Sigmoid colon (tissue), 7 donors: Measurements from ENCODE around the gene SCAP. TPM values are rescaled to one million over a fixed set of nuclear protein-coding genes. Genes with fewer than 3 reads are reported as not detected.

Experiments used
- DNase-seq: peaks from one replicate; pipeline ENCODE4 v3.0.0-alpha.2; 2019
- H3K27ac ChIP-seq, 4 donors: fragments of 200-600 bp; sonication (generic); one replicate each; pipeline ENCODE4 v1.5.1; 2016 to 2019; ENCODE audit warnings: mild to moderate bottlenecking in 1 of 4
- H3K27me3 ChIP-seq, 3 donors: fragments of 200-600 bp; sonication (generic); one replicate each; pipeline ENCODE4 v1.5.1; 2019; ENCODE audit warnings: mild to moderate bottlenecking in 1 of 3
- H3K36me3 ChIP-seq, 4 donors: fragments of 200-600 bp; sonication (generic); one replicate each; pipeline ENCODE4 v1.5.1; 2016 to 2019
- H3K4me1 ChIP-seq, 4 donors: fragments of 200-600 bp; sonication (generic); one replicate each; pipeline ENCODE4 v1.5.1; 2017 to 2019
- H3K4me3 ChIP-seq, 4 donors: fragments of 200-600 bp; sonication (generic); one replicate each; pipeline ENCODE4 v1.5.1; 2017 to 2019; ENCODE audit warnings: mild to moderate bottlenecking in 2 of 4, moderate library complexity in 1 of 4
- H3K9me3 ChIP-seq, 4 donors: fragments of 200-600 bp in 3 of 4; sonication (generic) in 3 of 4; one replicate each; pipeline versions ENCODE4 v1.5.1 to v1.6.1; 2013 to 2019
- EP300 ChIP-seq, 4 donors: sonication (generic); formaldehyde crosslinking; IDR thresholded peaks; one replicate each; pipeline ENCODE4 v1.6.1; 2017; ENCODE audit warnings: antibody characterized with exemption in 4 of 4
- POLR2A ChIP-seq, 2 donors: fragments of 450-650 bp; IDR thresholded peaks; one replicate each; pipeline ENCODE4 v1.6.1; 2016; ENCODE audit warnings: antibody characterized with exemption in 2 of 2, mild to moderate bottlenecking in 2 of 2, moderate library complexity in 2 of 2
- POLR2AphosphoS5 ChIP-seq, 4 donors: sonication (generic); formaldehyde crosslinking; IDR thresholded peaks; one replicate each; pipeline ENCODE4 v1.6.1; 2017; ENCODE audit warnings: antibody characterized with exemption in 4 of 4
- WGBS, 2 donors: extraction: QIAGEN DNeasy Blood & Tissue Kit; methylation state at CpG; one replicate each; pipeline ENCODE4 v1.1.7; 2013; 5-methylcytosine and 5-hydroxymethylcytosine counted together
- intact Hi-C: fragments of 100-400 bp; cut with DNase I; formaldehyde crosslinking; loops from one replicate; pipeline ENCODE4 v1.15.1; 2023
- polyA plus RNA-seq, 3 donors: library from polyadenylated mRNA; stranded (reverse); fragments of 200-250 nt; gene quantifications; one replicate each; pipeline ENCODE4 v1.2.3, GENCODE V29; 2013
- total RNA-seq, 4 donors: library from RNA; depleted of rRNA; stranded (reverse); fragments of >200 nt; gene quantifications; one replicate each; pipeline ENCODE4 v1.1.0, GENCODE V29; 2016
- TF ChIP-seq, protein P1 (sequence below), 4 experiments: fragments of 450-650 bp in 3 of 4; fragments of 200-600 bp in 1 of 4; IDR thresholded peaks; one replicate each; pipeline ENCODE4 v1.5.1; 2016 to 2019; ENCODE audit warnings: antibody characterized with exemption in 4 of 4, mild to moderate bottlenecking in 3 of 4, moderate library complexity in 2 of 4
- donor health status: healthy with polysubstance abuse.
- donor health status: Bipolar disorder and iron deficiency.
- donor health status: healthy.

SCAP gene
- total and polyA plus RNA-seq, 7 donors, result 10.8 to 81.0 (median 52.3) TPM

DNA sequence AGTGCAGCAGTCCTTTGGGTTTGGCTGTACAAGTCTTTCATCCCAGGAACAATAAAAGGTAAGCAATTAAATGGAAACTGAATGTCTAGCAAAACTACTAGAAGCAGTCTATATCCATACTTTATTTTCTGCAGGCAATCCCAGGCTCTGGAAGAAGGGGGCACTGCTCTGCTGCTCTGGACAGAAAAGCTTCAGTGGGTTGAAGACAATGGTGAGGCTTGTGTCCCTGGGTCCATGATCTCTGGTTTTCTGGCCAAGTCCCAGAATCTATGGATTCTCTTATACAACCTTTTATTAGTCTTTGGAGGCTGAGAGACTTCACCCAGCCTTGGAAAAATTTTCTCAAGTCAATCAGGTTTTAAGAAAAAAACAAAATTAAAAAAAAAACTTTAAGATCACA is 35.6 kb downstream of the SCAP start:
- H3K36me3 ChIP-seq, result peaks cover 0 to 39% (median 0%) of the 10 kb centered on the region in 4 donors
- no peak for DNase-seq
- H3K27ac ChIP-seq, result no peak overlapping the region
- H3K4me3 ChIP-seq, result no peak overlapping the region
- intact Hi-C loops, result no loop called here
- H3K27me3 ChIP-seq, result no peaks in the 10 kb centered on the region
- H3K4me1 ChIP-seq, result peaks cover 0 to 27% (median 21%) of the 10 kb centered on the region in 4 donors
- TF ChIP-seq POLR2A (IDR thresholded peaks at IDR 0.05) (no peak), EP300 (IDR thresholded peaks at IDR 0.05) (no peak), POLR2AphosphoS5 (IDR thresholded peaks at IDR 0.05) (no peak)
- TF ChIP-seq, protein P1, sequence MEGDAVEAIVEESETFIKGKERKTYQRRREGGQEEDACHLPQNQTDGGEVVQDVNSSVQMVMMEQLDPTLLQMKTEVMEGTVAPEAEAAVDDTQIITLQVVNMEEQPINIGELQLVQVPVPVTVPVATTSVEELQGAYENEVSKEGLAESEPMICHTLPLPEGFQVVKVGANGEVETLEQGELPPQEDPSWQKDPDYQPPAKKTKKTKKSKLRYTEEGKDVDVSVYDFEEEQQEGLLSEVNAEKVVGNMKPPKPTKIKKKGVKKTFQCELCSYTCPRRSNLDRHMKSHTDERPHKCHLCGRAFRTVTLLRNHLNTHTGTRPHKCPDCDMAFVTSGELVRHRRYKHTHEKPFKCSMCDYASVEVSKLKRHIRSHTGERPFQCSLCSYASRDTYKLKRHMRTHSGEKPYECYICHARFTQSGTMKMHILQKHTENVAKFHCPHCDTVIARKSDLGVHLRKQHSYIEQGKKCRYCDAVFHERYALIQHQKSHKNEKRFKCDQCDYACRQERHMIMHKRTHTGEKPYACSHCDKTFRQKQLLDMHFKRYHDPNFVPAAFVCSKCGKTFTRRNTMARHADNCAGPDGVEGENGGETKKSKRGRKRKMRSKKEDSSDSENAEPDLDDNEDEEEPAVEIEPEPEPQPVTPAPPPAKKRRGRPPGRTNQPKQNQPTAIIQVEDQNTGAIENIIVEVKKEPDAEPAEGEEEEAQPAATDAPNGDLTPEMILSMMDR (IDR thresholded peaks at IDR 0.05), result no peak
- H3K9me3 ChIP-seq, result no peaks in the 10 kb centered on the region

DNA sequence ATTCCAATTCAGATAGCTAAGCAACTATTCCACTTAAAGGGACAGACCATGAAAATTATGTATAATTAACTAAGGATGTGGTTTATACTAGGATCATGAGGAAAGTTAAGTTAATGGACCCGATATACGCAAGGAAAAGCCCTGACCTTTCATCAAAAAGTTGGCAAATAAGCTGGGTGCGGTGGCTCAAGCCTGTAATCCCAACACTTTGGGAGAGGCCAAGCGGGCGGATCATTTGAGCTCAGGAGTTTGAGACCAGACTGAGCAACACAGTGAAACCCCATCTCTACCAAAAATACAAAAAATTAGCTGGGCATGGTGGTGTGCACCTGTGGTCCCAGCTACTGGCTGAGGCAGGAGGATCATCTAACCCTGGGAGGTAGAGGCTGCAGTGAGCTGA is 39.6 kb downstream of the SCAP start:
- H3K36me3 ChIP-seq, result peaks cover 0 to 70% (median 22%) of the 10 kb centered on the region in 4 donors
- DNase-seq, result no peak

DNA sequence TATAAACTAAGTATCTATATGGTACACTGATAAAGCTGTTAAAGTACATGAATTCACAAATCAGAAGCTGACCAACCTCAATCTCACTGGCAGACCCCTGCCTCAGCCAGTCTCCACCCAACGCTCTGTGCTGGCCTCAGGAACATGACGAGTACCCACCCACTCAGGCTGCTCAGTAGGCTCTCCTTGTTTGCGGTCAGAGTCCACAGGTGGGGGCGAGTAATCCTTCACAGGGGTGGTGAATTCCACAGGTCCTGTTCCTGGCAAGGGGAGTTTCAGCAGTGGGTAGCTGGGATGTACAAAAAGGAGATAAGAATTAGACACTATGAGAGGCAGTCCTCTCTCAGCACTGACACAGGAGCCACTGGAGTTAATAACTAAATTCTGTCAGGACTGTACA is 40.9 kb downstream of the SCAP start:
- Histone ChIP-seq H3K4me3 (no peak overlapping the region), H3K36me3 (peaks cover 0 to 57% (median 22%) of the 10 kb centered on the region in 4 donors), H3K27me3 (no peaks in the 10 kb centered on the region), H3K9me3 (no peaks in the 10 kb centered on the region), H3K4me1 (no peaks in the 10 kb centered on the region), H3K27ac (no peak overlapping the region)
- 28 to 74% methylated on average over 4 of the region's 4 CpGs for WGBS, 2 donors
- intact Hi-C loops, result no loop called here
- TF ChIP-seq EP300 (IDR thresholded peaks at IDR 0.05) (no peak), POLR2A (IDR thresholded peaks at IDR 0.05) (no peak), POLR2AphosphoS5 (IDR thresholded peaks at IDR 0.05) (no peak)
- TF ChIP-seq, protein P1 (IDR thresholded peaks at IDR 0.05), result no peak
- no peak for DNase-seq

More for the DNA sequence above, 39.6 kb downstream of the SCAP start:
- Histone ChIP-seq H3K9me3 (no peaks in the 10 kb centered on the region), H3K4me1 (no peaks in the 10 kb centered on the region), H3K27me3 (no peaks in the 10 kb centered on the region), H3K27ac (no peak overlapping the region), H3K4me3 (no peak overlapping the region)
- no peak for TF ChIP-seq POLR2AphosphoS5 (IDR thresholded peaks at IDR 0.05)
- TF ChIP-seq EP300 (IDR thresholded peaks at IDR 0.05), result no peak
- TF ChIP-seq POLR2A (IDR thresholded peaks at IDR 0.05), result no peak
- TF ChIP-seq, protein P1 (IDR thresholded peaks at IDR 0.05), result no peak
- 19 to 77% methylated on average over 5 of the region's 5 CpGs for WGBS, 2 donors
- intact Hi-C loops, result no loop called here

DNA sequence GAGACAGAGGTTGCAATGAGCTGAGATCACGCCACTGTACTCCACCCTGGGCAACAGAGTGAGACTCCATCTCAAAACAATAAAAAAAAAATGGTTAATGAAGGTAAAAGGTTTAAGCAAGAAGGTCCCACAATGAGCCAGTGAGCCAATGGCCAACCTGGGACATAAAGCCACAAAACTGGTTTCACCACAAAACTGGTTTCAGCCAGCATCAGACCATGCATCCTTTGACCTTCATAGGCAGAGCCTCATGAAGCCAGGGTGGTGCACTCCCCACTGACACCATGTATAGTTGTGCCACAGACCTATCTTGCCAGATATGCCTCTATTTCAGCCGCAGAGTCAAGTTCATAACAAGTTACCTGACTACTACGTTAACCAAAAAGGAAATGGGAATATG is 41.9 kb downstream of the SCAP start:
- H3K4me1 ChIP-seq, result no peaks in the 10 kb centered on the region
- H3K27me3 ChIP-seq, result no peaks in the 10 kb centered on the region
- no peak for TF ChIP-seq POLR2A (IDR thresholded peaks at IDR 0.05)
- TF ChIP-seq, protein P1 (IDR thresholded peaks at IDR 0.05), result no peak
- TF ChIP-seq POLR2AphosphoS5 (IDR thresholded peaks at IDR 0.05), result no peak
- TF ChIP-seq EP300 (IDR thresholded peaks at IDR 0.05), result no peak
- intact Hi-C loops, result no loop called here
- peaks cover 0 to 49% (median 22%) of the 10 kb centered on the region in 4 donors for H3K36me3 ChIP-seq
- no peak overlapping the region for H3K4me3 ChIP-seq
- H3K9me3 ChIP-seq, result no peaks in the 10 kb centered on the region
- no peak overlapping the region for H3K27ac ChIP-seq
- no peak for DNase-seq
- WGBS, 2 donors, result 23 to 81% methylated on average over 3 of the region's 3 CpGs

DNA sequence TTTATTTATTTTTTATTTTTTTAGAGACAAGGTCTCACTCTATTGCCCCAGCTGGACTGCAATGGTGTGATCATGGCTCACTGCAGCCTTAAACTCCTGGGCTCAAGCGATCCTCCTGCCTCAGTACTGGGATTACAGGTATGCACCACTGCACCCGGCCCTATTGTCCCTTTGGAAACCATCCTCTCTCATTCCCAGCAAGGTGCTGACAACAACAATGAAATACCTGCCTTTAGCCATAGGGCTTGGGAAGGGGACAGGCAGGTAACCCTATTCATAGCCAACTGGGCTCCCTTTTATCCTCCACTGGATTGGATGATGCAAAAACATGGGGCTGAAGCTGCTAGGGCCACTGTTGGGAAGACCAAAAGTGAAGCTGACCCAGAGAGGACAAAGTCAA is 43.1 kb downstream of the SCAP start:
- no peak for DNase-seq

More for the DNA sequence above, 43.1 kb downstream of the SCAP start:
- intact Hi-C loops, result no loop called here
- Histone ChIP-seq H3K4me1 (no peaks in the 10 kb centered on the region), H3K27me3 (no peaks in the 10 kb centered on the region), H3K36me3 (peaks cover 0 to 47% (median 28%) of the 10 kb centered on the region in 4 donors), H3K27ac (no peak overlapping the region), H3K4me3 (no peak overlapping the region), H3K9me3 (no peaks in the 10 kb centered on the region)
- 95 to 98% methylated on average over 2 of the region's 2 CpGs for WGBS, 2 donors
- TF ChIP-seq POLR2AphosphoS5 (IDR thresholded peaks at IDR 0.05) (no peak), EP300 (IDR thresholded peaks at IDR 0.05) (no peak), POLR2A (IDR thresholded peaks at IDR 0.05) (no peak)
- TF ChIP-seq, protein P1 (IDR thresholded peaks at IDR 0.05), result no peak
